H9 (cell line): ENCODE measurements around the gene CASP5. TPM values are rescaled to one million over a fixed set of nuclear protein-coding genes. Genes with fewer than 3 reads are reported as not detected.

ENCODE experiments used
- DNase-seq: peaks from one replicate; pipeline ENCODE4 v3.0.0-alpha.2; 2017
- H2AFZ ChIP-seq: one replicate; pipeline ENCODE4 v1.6.1; 2013; ENCODE audit warnings: mild to moderate bottlenecking, low read length, control low read depth, moderate library complexity
- H2AK5ac ChIP-seq: 2 replicates; pipeline ENCODE4 v1.6.1; 2013; ENCODE audit warnings: low read length, control low read depth, mixed read lengths; ENCODE audit not compliant: insufficient read length
- H2BK120ac ChIP-seq: one replicate; pipeline ENCODE4 v1.6.1; 2013; ENCODE audit warnings: low read depth, mild to moderate bottlenecking, low read length, control low read depth, inconsistent platforms; ENCODE audit not compliant: poor library complexity, severe bottlenecking
- H2BK12ac ChIP-seq: 2 replicates; pipeline ENCODE4 v1.6.1; 2013; ENCODE audit warnings: low read length, control low read depth, mixed read lengths, low read depth; ENCODE audit not compliant: insufficient read length
- H2BK15ac ChIP-seq: 2 replicates; pipeline ENCODE4 v1.6.1; 2013; ENCODE audit warnings: low read depth, low read length, control low read depth
- H2BK20ac ChIP-seq: one replicate; pipeline ENCODE4 v1.6.1; 2013; ENCODE audit warnings: low read depth, mild to moderate bottlenecking, low read length, control low read depth, inconsistent platforms; ENCODE audit not compliant: poor library complexity, severe bottlenecking
- H2BK5ac ChIP-seq: 2 replicates; pipeline ENCODE4 v1.6.1; 2013; ENCODE audit warnings: low read length, control low read depth, mixed read lengths; ENCODE audit not compliant: insufficient read length
- H3K14ac ChIP-seq: 2 replicates; pipeline ENCODE4 v1.6.1; 2013; ENCODE audit warnings: low read length, control low read depth; ENCODE audit not compliant: insufficient read depth
- H3K18ac ChIP-seq: 2 replicates; pipeline ENCODE4 v1.6.1; 2013; ENCODE audit warnings: low read depth, mild to moderate bottlenecking, mixed read lengths, low read length, control low read depth; ENCODE audit not compliant: insufficient read length
- H3K23ac ChIP-seq: 2 replicates; pipeline ENCODE4 v1.6.1; 2013; ENCODE audit warnings: low read length, control low read depth, mixed read lengths, low read depth; ENCODE audit not compliant: insufficient read length
- H3K23me2 ChIP-seq: 2 replicates; pipeline ENCODE4 v1.6.1; 2013; ENCODE audit warnings: low read depth, mild to moderate bottlenecking, mixed read lengths, low read length, control low read depth; ENCODE audit not compliant: insufficient read length, poor library complexity, severe bottlenecking
- H3K27ac ChIP-seq: 2 replicates; pipeline ENCODE4 v1.5.1; 2013; ENCODE audit warnings: low read length, control low read depth, mixed read lengths, low read depth; ENCODE audit not compliant: insufficient read length
- H3K27me3 ChIP-seq: 2 replicates; pipeline ENCODE4 v1.6.1; 2013; ENCODE audit warnings: low read length, control low read depth, inconsistent platforms; ENCODE audit not compliant: insufficient read depth
- H3K4ac ChIP-seq: 2 replicates; pipeline ENCODE4 v1.6.1; 2013; ENCODE audit warnings: low read depth, mild to moderate bottlenecking, control low read depth, inconsistent platforms, low read length, moderate library complexity
- H3K4me1 ChIP-seq: 2 replicates; pipeline ENCODE4 v1.6.1; 2013; ENCODE audit warnings: low read length, control low read depth, inconsistent platforms; ENCODE audit not compliant: insufficient read depth
- H3K4me2 ChIP-seq: 2 replicates; pipeline ENCODE4 v1.6.1; 2013; ENCODE audit warnings: low read length, control low read depth, mixed read lengths; ENCODE audit not compliant: insufficient read length, insufficient read depth
- H3K56ac ChIP-seq: 2 replicates; pipeline ENCODE4 v1.6.1; 2013; ENCODE audit warnings: low read depth, mild to moderate bottlenecking, mixed read lengths, low read length, control low read depth; ENCODE audit not compliant: insufficient read length
- H3K79me1 ChIP-seq: 2 replicates; pipeline ENCODE4 v1.6.1; 2013; ENCODE audit warnings: low read depth, mild to moderate bottlenecking, moderate library complexity, low read length, control low read depth, inconsistent platforms; ENCODE audit not compliant: insufficient read depth, poor library complexity, severe bottlenecking
- H3K79me2 ChIP-seq: 2 replicates; pipeline ENCODE4 v1.6.1; 2013; ENCODE audit warnings: low read length, control low read depth, inconsistent platforms; ENCODE audit not compliant: insufficient read depth
- H3K9ac ChIP-seq: 2 replicates; pipeline ENCODE4 v1.6.1; 2013; ENCODE audit warnings: low read length, control low read depth, mixed read lengths; ENCODE audit not compliant: insufficient read length; ENCODE audit errors: extremely low read depth
- H3K9me3 ChIP-seq: one replicate; pipeline ENCODE4 v1.6.1; 2013; ENCODE audit warnings: low read depth, low read length, inconsistent platforms; ENCODE audit not compliant: control insufficient read depth
- H3T11ph ChIP-seq: one replicate; pipeline ENCODE4 v1.6.1; 2013; ENCODE audit warnings: mild to moderate bottlenecking, low read length, control low read depth, inconsistent platforms
- H4K20me1 ChIP-seq: one replicate; pipeline ENCODE4 v1.6.1; 2013; ENCODE audit not compliant: control insufficient read depth, insufficient read length, insufficient read depth
- H4K5ac ChIP-seq: 2 replicates; pipeline ENCODE4 v1.6.1; 2013; ENCODE audit warnings: low read depth, mild to moderate bottlenecking, mixed read lengths, low read length, control low read depth; ENCODE audit not compliant: insufficient read length
- H4K8ac ChIP-seq: replicated peaks from 2 replicates; pipeline ENCODE4 v1.6.1; 2013; ENCODE audit warnings: low read length, control low read depth, mixed read lengths, low read depth; ENCODE audit not compliant: insufficient read length
- H4K91ac ChIP-seq: 2 replicates; pipeline ENCODE4 v1.6.1; 2013; ENCODE audit warnings: low read depth, mild to moderate bottlenecking, moderate library complexity, mixed read lengths, low read length, control low read depth; ENCODE audit not compliant: insufficient read length
- H3K27ac Mint-ChIP-seq, 3 experiments: 2 replicates in 2 of 3; 3 replicates in 1 of 3; pipeline ENCODE4 v1.8.0; 2020 to 2021; ENCODE audit warnings: mixed read lengths in 3 of 3, mild to moderate bottlenecking in 1 of 3, moderate library complexity in 1 of 3
- H3K27me3 Mint-ChIP-seq: 2 replicates; pipeline ENCODE4 v1.8.0; 2021; ENCODE audit warnings: low read depth, mild to moderate bottlenecking, moderate library complexity, mixed read lengths
- H3K36me3 Mint-ChIP-seq, 3 experiments: 2 replicates in 2 of 3; 3 replicates in 1 of 3; pipeline ENCODE4 v1.8.0; 2020 to 2021; ENCODE audit warnings: low read depth in 3 of 3, mixed read lengths in 3 of 3; ENCODE audit not compliant: insufficient read depth in 1 of 3
- H3K4me1 Mint-ChIP-seq, 2 experiments: 2 replicates each; pipeline ENCODE4 v1.8.0; 2020; ENCODE audit warnings: mixed read lengths in 2 of 2
- H3K4me3 Mint-ChIP-seq, 2 experiments: 2 replicates in 1 of 2; 3 replicates in 1 of 2; pipeline ENCODE4 v1.8.0; 2020 to 2021; ENCODE audit warnings: mild to moderate bottlenecking in 2 of 2, mixed read lengths in 2 of 2, moderate library complexity in 1 of 2
- H3K9me3 Mint-ChIP-seq, 2 experiments: 2 replicates in 1 of 2; 3 replicates in 1 of 2; pipeline ENCODE4 v1.8.0; 2020; ENCODE audit warnings: mild to moderate bottlenecking in 2 of 2, mixed read lengths in 2 of 2, moderate library complexity in 1 of 2
- WGBS: extraction: QIAGEN DNeasy Blood & Tissue Kit; methylation state at CpG from one replicate; pipeline ENCODE4 v1.1.7; 2013; ENCODE audit warnings: missing lambda C conversion rate, low lambda C conversion rate, mixed read lengths; ENCODE audit not compliant: insufficient read length; ENCODE audit errors: extremely low coverage; 5-methylcytosine and 5-hydroxymethylcytosine counted together
- total RNA-seq: library from RNA; stranded (reverse); gene quantifications from 2 replicates; pipeline ENCODE4 v1.2.1, GENCODE V29; 2021
- TF ChIP-seq, protein P1 (sequence below): fragments of 200-600 bp; sonication (generic); conservative IDR thresholded peaks from 3 replicates; pipeline ENCODE4 v1.8.0; 2021; ENCODE audit warnings: antibody characterized with exemption, mild to moderate bottlenecking

The CASP5 gene
- total RNA-seq, 1 experiment from 2014 or later: not detected

DNA sequence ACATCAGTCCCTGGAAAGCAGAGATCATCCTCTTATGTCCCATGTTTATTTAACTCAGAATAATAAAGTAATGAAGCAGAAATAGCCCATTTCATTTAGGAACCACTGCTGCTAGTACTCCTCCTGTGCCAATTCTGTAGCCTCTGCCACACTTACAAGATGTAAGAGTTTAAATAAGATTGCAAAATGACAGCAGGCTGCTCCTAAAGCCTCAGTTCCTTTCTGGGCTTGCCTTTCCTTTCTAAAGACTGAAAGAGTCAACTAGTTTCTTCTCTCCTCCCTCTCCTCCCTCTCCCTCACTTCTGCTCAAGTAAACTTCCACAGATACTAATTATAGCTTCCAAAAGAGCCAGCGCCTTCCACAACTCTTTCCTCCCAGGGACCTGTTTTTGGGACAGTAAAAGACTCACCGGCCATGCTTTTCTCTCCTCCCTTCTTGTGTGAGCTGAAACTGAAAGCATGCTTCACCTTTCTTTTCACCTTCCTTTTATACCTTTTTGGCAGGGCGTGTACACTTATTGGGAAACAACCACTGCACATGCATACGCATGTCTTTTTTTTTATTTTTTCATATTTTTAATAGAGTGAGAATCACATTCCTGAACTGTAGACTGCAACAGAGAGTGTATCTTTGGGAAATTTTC is 48.2 kb upstream of the CASP5 start:
- Histone ChIP-seq H2AFZ (no peak overlapping the region), H4K20me1 (no peaks in the 10 kb centered on the region), H3K4ac (no peak overlapping the region), H3K9ac (no peak overlapping the region), H4K5ac (no peak overlapping the region), H3K79me1 (no peaks in the 10 kb centered on the region), H3K79me2 (no peaks in the 10 kb centered on the region), H3K9me3 (no peaks in the 10 kb centered on the region), H3K56ac (no peak overlapping the region), H3K4me2 (no peak overlapping the region), H3T11ph (no peak overlapping the region), H2BK20ac (no peak overlapping the region), H2AK5ac (no peak overlapping the region), H3K4me1 (no peaks in the 10 kb centered on the region), H3K23me2 (no peaks in the 10 kb centered on the region), H4K8ac (no peak overlapping the region), H3K18ac (no peak overlapping the region), H3K27ac (no peak overlapping the region), H2BK5ac (no peak overlapping the region), H2BK15ac (no peak overlapping the region), H4K91ac (no peak overlapping the region), H2BK12ac (no peak overlapping the region), H2BK120ac (no peak overlapping the region), H3K14ac (no peak overlapping the region), H3K23ac (no peak overlapping the region), H3K27me3 (no peaks in the 10 kb centered on the region)
- no CpG with 5 or more reads among the region's 4 CpGs for WGBS
- Mint-ChIP-seq H3K36me3 (no peaks in the 10 kb centered on the region), H3K4me3 (no peak overlapping the region), H3K4me1 (peaks cover 0 to 7% of the 10 kb centered on the region in 2 experiments; a peak in 2 of 4 replicates), H3K27ac (no peak overlapping the region), H3K9me3 (no peaks in the 10 kb centered on the region), H3K27me3 (no peaks in the 10 kb centered on the region)
- TF ChIP-seq, protein P1, sequence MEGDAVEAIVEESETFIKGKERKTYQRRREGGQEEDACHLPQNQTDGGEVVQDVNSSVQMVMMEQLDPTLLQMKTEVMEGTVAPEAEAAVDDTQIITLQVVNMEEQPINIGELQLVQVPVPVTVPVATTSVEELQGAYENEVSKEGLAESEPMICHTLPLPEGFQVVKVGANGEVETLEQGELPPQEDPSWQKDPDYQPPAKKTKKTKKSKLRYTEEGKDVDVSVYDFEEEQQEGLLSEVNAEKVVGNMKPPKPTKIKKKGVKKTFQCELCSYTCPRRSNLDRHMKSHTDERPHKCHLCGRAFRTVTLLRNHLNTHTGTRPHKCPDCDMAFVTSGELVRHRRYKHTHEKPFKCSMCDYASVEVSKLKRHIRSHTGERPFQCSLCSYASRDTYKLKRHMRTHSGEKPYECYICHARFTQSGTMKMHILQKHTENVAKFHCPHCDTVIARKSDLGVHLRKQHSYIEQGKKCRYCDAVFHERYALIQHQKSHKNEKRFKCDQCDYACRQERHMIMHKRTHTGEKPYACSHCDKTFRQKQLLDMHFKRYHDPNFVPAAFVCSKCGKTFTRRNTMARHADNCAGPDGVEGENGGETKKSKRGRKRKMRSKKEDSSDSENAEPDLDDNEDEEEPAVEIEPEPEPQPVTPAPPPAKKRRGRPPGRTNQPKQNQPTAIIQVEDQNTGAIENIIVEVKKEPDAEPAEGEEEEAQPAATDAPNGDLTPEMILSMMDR: no peak
- no peak for DNase-seq
